H1 (cell line): Measurements from ENCODE around the gene MAP1B. TPM values are rescaled to one million over a fixed set of nuclear protein-coding genes. Genes with fewer than 3 reads are reported as not detected.

Experiments used
- CEBPB ChIP-seq: IDR thresholded peaks from 2 replicates; pipeline ENCODE4 v1.6.1; 2012; ENCODE audit warnings: low read depth, low read length
- EGR1 ChIP-seq: IDR thresholded peaks from 2 replicates; pipeline ENCODE4 v1.6.1; 2011; ENCODE audit warnings: low read depth, low read length, borderline replicate concordance
- JUN ChIP-seq: IDR thresholded peaks from 2 replicates; pipeline ENCODE4 v1.6.1; 2011; ENCODE audit warnings: low read depth, mild to moderate bottlenecking, improper control_type of control experiment, low read length
- SIRT6 ChIP-seq: IDR thresholded peaks from one replicate; pipeline ENCODE4 v1.7.1; 2012; ENCODE audit warnings: low read length, inconsistent platforms
- ZNF274 ChIP-seq: IDR thresholded peaks from 2 replicates; pipeline ENCODE4 v1.7.0; 2012; ENCODE audit warnings: low read length, borderline replicate concordance; ENCODE audit errors: extremely low read depth
- polyA plus RNA-seq, 7 experiments: library from polyadenylated mRNA; depleted of rRNA in 3 of 7; stranded (reverse) in 5 of 7; unstranded in 2 of 7; fragments of >200 nt in 5 of 7; fragments of 200-250 nt in 2 of 7; gene quantifications; 1 replicate in 5 of 7; 2 replicates in 1 of 7; 4 replicates in 1 of 7; pipeline versions ENCODE4 v1.2.1 to v1.2.3, GENCODE V29; 2011 to 2013; ENCODE audit warnings: missing spikeins in 2 of 7, mixed read lengths in 2 of 7
- total RNA-seq: library from RNA; stranded (reverse); fragmentation: NEBNext Ultra II Directional; extraction: Animal tissue kit (Norgen Biotek cat#: 25700); gene quantifications from 2 replicates; pipeline ENCODE4 v1.2.1, GENCODE V29; 2021

MAP1B gene
- total and polyA plus RNA-seq, 2 of the 8 experiments (the other 6 are each of a cell fraction or from before 2014, with no cell fraction given), result 24.5 to 120 TPM

- TF ChIP-seq CEBPB, result no peak
- no peak for TF ChIP-seq JUN
- no peak for TF ChIP-seq EGR1
- TF ChIP-seq ZNF274, result no peak
- no peak for TF ChIP-seq SIRT6
Observed at GRCh38 chr5:72153551-72153950, 46.3 kb downstream of the MAP1B start (continued).
